GM19395 (cell line): ENCODE measurements around the gene RERG.

Experiments
- ATAC-seq: cut with Tn5 transposase; IDR thresholded peaks from one replicate; pipeline ENCODE4 v1.9.1; 2021; ENCODE audit warnings: mild to moderate bottlenecking, moderate library complexity; ENCODE audit not compliant: unreplicated experiment

RERG gene

DNA sequence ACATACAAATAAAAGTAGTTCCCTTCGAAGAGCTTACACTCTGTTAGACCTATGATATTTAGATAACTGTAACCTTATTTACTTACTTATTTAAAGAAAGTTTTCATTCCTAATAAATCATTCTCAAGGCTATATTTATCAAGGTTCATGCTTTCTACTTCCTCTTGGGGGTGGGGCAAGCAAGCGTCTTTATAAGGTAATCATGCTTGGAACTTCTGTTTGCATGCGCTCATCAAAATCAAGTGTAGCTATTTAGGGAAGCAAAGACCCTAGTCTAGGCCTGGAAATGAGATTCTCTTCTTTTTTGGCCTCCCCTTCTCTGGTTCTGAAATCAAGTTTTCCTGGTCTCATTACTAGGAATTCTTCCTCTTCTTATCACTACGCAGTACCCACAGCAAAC is 766 bp downstream of the RERG start:
- no peak for ATAC-seq

DNA sequence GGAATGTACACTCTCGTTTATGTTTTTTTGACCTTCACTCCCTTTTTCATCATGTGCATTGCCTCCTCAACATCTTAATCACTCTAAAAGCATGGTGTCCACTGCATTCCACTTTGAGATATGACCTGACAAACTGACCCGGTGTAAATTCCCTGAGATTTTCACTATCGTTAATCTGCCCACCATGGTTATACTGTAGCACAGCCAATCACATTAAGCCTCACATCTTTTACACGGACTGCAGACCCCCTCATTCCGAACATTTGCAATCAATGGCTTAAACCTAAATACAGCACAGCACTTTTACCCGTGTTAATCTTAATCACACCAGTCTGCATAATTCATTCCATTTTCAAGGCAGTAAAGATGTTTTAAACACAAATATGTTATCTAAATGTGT is 2.4 kb downstream of the RERG start:
- no peak for ATAC-seq

DNA sequence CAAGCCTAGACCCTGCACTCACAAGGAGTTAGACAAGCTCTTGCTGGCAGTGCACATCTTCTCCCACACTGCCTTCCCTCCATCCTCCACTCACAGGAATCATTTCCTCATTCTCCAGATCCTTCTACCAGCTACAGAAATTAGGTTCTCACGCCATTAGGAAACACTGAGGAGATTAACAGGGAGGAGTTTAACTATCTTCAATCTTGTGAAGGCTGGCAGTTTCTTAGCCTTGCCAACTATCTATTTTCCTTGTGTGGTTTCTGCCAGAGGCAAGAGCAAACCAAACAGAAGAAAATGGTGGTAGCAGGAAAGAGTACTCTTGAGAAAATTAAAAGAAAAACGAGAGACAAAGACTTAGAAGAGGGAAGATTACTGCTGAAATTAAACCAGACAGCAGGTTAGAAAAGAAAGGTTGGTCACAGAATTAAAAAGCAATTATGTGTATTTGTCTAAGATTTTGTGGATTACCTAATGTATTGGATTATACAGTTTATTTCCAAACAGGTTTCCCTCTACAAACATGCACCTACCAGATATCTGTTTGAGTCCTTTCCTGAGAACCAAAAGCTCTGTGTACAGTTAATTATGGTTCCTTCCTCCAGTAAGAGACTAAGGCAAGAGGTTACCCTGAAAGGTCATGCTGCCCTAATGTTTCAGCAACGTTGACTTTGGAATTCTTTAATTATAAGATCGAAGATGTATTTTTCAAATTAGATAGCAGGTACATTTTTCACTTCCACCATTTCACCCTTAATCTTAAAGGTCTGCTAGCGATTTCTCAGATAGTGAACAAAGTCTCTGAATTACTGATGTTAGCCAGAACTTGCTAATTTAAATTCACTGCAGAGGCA is 5.0 kb downstream of the RERG start:
- ATAC-seq: no peak

DNA sequence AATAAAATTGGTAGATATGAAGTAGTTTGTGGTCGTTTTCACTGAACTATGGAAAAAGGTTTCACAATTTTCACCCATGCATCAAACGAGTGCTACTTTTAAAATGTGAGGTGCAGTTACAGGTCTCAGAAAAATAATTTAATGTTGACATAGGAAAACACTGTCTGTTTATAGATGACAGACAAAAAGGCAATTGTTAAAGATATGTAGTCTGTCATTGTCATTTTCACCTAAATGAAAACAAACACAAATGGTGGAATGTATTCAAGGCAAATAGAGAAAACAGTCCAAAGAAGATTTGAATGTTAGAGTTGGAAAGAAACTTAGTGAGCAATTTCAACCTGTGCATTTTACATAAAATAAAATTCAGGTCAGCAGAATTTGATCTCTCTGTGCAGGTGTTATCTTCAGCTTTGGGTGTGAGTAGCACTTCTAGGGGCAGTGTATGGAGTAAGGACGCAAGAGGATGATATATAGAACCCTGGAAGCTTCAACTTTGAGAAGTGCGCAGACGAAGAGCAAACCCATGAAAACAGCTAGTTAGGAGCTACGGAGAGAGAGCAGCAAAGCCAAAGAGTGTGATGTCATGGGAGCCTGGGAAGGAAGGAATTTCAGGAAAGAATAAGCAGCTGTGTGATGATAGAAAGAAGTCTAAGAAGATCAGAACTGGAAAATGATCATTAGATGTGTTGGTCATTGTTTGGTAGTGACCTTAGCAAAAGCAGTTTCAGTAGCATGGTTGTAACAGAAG is 6.2 kb downstream of the RERG start:
- ATAC-seq: no peak

DNA sequence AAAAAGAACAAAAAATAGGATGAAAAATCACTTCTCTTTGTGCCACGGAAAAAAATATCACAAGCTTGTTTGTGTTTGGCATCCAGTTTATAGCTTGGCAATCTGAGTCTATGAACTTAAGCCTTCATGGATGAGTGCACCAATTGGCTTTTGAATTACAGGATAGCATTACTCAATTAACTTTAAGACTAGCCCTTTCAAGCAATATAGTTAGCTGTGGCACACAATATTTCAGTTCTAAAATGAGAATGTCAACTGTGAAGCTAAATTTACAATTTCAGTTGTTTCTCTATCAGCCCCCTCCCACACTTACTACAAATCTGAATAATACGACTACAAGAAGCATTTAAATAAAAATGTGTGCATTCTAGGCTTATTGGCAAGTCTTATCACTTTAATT is 8.3 kb downstream of the RERG start:
- ATAC-seq: no peak

DNA sequence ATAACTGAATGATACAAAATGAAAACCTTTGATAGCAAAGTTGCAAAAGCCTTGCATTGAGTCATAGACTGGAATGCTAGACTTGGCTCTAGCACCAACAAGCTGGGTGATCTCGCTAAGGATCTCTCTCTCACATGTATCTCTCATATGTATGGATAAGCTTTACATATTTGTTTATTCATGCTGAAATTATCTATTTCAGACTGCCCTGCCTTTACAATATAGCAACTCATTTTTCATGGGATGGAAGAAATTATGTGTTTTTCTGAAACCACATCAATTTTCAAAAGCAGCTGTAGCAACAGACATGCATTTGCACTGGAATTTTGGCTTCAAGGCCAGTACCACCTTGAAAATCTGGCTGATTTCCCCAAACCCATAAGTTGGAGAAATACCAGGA is 11.4 kb downstream of the RERG start:
- ATAC-seq: no peak

DNA sequence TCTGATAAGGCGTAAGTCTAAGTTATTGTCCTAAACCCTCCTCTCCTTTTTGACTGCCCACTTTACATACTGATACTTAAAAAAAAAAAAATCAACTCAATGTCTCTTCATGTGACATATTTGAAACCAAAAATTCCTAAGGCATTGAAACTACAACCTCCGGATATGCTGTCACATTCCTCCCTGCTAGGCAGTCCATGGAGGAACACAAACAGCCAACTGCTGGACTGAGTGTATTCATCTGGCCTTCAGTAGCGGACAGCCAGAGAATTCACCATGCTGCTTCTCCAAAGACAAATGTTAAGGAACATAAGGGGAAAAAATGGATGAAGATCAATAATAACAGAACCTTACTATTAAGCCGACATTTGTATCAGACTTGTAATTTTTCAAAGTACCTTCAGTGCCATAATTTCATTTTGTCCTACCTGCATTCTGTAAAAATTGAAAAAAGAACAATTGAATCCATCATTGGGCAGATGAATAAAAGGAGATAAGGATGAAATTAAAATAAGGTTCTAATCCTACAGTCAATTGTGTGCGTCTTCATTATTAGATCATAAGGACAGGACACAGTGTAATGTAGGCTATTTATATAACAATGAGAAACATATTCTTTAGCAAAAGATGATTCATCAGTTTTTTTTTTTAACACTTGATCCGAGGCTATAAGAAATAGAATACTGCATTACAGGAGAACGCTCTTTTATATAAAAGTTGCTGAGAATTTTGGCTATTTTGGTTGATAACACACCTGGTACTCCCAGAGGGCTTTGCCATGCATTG is 12.2 kb downstream of the RERG start:
- no peak for ATAC-seq

DNA sequence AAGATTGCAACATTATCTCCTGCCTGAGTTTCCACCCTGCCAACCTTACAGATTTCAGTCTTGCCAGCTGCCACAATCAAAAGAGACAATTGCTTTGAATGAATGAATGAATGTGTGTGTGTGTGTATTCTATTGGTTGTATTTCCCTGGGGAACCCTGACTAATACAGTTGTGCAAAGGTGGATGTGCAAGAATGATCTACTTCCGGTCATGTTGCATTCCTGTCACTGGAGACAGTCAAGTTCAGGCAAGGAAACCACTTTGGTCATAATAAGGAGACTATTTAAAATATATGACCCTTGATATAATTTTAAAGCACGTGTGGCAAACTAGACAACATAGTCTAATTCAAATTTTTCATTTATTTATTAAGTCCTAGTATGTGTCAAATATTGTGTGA is 13.1 kb downstream of the RERG start:
- no peak for ATAC-seq

DNA sequence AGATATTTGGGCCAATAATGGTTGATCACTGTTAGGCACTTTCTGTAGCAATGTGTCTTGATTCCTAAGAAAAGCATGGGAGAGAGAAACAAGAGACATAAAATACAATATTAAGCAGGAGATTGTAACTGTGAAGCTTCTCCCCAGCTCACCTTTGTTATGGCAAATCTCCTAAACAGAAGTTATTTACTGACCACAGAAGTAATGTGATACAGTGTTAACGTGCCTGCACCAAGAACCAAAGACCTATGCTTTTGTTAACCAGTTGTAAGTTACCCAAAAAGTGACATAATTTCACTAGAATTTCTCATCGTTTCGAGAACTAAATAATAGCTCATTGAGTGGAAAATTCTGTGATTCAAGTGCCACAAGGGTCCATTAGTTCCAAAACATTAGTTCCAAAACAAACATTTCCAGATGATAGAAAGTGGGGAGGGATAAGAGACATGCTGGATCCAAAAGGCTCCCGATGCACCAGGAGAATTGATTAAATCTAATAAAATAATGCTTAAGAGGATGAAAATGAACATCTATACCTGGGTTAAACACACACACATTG is 14.3 kb downstream of the RERG start:
- no peak for ATAC-seq

DNA sequence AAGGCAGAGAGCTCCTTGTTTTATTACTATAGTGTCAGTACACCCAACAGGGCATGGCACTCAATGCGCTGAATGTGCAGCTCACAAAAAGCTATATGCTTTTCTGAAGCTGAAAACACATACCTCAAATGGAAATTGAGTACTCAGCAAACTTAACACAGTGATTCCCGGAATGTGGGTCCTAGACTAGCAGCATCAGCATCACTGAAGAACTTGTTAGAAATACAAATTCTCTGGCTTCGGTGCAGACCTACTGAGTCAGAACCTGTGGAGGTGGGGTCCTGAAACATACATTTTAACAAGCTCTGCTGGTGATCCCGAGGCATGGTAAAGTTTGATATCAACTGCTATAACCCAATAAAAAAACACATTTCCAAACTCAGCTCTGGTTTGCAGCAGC is 14.9 kb downstream of the RERG start:
- no peak for ATAC-seq

DNA sequence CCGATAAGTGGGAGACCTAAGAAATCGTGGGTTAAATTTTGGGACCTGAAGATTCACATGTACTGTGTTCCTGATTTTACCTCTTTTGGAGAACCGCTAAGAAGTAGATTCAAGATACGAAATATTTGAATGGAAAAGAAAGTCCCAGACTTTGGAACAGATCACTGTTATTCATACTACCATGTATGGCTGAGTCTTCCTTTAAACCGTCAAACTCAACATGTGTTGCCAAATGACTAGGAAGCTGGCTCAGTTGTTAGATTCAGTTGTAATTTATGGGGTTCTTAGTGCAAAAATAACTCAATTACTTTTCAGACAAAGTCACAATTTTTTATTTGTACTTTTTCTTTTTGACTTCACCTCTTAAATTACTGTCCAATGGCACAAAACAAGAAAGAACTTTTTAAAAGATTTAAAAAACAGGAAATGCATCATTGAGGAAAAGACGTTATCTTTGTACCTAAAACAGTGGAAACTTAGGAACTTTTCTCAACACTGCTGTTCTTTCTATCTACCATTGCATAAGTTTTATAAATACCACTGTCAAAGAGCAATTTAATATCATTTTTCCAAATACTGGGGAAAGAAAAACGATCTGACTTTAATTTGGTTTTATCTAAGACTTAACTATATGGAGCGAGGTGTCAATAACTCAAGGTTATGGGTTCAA is 15.7 kb downstream of the RERG start:
- ATAC-seq: no peak

DNA sequence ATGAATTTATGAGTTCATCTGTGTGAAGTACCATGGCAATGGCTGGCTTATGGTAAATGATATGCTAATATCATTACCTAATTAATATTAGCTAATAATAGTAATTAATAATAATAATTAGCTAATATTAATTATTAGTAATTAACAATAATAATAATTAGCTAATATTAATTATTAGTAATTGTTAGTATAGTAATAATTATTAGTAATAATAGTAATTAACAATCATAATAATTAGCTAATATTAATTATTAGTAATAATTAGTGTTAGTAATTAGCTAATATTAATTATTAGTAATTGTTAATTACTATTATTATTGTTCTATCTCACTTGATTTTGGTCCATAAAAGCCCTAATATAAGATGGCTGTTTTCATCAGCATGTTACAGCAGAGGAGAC is 19.8 kb downstream of the RERG start:
- ATAC-seq: no peak

DNA sequence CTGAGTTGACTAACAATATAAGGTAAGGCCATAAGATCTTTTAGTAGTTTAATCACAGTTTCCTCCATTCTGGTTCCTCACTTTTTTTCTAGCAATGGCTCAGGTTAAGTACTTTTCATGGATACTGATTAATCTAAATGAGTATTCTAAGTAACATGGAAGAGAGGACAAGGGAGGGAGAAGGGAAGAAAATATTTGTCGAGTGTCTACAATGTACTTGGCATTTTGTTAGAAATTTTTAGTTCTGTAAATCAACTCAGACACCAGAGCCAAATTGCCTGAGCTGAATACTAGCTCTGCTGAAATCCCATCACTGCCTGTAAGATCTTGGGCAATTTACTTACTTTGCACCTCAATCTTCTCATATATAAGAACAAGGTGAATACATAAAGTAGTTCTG is 20.2 kb downstream of the RERG start:
- ATAC-seq: no peak

DNA sequence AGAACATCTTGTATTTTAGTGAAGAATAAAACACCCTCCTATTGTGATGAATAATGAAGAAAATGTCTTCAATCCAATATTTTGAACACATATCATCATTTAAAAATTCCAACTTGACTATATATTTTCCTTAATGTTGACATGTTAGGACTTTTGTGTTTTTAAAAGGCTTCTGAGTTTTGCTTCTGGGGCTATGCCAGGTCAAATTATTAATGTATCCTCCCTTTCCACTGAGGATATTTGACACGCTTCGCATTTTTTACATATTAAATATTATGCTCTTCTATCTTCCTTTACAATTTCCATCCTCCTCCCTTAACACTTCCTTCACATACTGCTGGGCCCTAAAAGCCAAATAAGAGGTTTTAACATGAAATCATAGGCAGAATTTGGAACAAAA is 20.6 kb downstream of the RERG start:
- no peak for ATAC-seq

DNA sequence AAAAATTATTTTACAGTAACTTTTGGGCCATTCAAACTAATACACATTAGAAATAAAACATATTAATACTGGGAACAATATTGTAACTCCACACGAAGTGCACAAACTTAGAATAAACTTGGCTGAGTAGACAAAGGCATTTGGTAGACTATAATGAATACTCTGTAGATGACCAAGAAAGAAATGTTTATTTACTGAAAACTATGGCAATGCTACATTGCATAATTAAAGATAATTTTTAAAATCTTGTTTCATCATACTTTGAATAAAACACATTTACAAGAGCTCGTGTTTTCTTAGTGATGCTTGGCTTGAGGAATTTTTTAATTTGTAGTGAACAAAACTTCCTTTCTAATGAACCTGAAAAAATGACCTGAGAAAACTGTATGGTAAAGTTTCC is 21.3 kb downstream of the RERG start:
- ATAC-seq: no peak

DNA sequence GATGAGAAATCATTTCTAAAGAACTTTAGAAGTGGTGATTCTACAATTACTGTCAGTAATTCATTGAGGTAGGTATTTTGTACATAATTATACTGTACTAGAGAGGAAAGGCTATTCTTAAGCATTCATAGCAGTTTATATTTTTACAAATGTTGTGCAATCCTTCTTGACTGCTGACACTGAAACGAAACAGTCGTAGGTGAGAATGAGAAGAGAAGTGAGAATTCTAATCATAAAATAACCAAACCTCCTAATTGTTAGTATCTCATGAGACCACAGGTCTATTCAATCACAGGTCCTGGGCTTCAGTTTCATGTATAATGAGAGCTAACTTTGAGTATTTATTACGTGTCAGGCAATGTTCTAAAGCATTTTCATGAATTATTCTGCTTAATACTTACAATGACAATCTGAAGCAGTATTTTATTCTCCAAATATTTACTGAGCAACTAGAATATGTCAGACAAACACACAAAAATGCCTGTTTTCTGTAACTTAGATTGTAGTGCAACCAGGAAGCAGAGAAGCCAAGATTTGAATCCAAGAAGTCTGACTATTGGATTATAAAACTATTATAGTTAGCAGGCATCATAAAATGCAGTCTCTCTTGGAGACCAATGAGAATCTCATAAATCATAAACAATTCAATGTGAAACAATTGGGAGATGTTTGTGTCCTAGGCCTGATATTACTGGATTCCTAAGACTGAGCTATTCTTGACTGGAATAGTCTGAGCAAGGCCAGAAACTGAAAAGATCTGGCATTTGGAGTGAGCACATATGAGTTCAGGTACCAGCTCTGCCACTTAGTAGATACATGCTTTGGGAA is 24.3 kb downstream of the RERG start:
- ATAC-seq: no peak

DNA sequence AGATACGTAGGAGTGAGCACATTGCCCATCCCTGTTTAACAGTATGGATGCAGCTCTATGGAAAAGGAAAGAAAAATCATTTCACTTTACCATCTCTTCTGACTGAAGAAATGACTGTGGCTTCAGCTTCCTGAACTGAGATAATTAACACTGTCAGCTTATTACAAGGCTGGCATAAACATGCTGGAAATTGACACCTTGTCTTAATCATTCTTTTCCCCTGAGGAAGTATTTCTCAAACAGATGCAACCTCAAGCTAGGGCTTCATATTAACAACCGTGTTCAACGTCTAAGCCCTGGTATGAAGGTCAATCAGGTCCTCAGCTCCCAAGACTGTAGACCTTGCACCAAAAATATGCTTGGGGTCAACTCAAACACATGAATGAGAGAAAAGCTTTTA is 25.0 kb downstream of the RERG start:
- ATAC-seq: no peak

DNA sequence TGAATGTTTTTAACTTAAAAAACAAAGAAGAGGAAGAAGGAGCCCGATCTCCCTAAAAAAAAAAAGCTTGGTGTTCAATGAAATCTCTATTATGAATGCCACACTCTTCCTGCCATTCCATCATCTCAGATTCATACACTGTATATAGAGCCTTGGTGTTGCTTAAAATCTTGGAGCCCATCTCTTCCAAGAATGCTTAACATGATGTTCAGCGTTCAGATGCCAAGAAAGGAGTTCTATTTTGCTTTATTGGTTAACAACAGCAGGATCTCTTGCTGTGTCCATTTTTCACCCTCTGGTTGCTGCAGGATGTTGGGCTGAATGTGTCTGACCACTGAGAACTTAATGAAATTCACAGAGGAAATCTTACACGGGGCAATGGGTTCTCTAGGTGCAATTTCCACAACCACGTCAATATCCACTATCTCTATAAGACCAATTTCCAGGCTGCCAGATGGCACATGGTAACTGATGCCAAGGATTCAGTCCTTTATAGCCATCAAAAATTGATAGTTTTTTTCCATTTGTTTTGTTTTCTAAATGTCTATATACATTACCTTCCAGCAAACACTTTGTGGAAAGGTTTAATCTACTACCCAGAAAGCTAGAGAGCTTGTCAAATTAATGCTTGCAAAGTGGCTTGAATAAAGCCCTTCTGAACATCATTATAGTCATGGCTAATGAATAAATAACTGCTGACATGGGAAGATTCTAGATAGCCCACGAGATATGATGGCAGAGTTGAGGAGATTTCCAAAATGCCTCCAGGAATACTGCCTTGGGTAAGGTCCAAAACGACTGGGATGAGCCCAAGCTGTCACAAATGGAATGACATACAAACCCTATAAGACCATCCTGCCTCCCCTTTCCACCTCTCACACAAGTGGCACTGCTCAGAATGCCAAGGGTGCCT is 26.5 kb downstream of the RERG start:
- no peak for ATAC-seq

DNA sequence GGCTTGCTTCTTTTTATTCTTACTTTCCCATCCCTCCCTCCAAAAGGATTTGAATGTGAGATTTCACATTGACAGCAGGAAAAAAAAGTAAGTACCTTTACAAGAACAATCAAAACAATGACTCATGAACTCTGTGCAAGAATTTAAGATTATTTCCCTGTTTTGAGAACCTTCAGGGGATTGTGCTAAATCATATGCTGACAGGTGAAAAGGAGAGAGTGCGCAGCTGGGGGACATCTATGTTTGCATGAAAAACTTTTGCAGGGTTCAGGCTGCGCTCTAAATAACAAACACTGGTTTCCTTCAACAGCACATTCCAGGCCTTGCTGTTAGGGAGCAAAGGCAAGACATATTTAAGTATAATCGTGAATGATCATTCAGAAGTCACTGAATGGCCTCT is 27.3 kb downstream of the RERG start:
- no peak for ATAC-seq
